HCT116 (cell line): Measurements from ENCODE around the gene GTF3C5. TPM values are rescaled to one million over a fixed set of nuclear protein-coding genes. Genes with fewer than 3 reads are reported as not detected.
"Not testable (repeated sequence)": the region's sequence is repeated elsewhere in the genome, so short reads cannot be mapped to it uniquely, and the experiment has no call there.

Source experiments
- ATAC-seq: fragments of 200-7000 bp; cut with Tn5 transposase; 2 replicates; pipeline ENCODE4 v1.9.1; 2020; ENCODE audit warnings: mild to moderate bottlenecking, moderate library complexity
- BruUV-seq: library from RNA; stranded (reverse); fragments of 400-500 nt; replicated peaks from 2 replicates; lab custom pipeline; 2021; lab: Mats Ljungman, UMichigan
- CTCF ChIA-PET: fragments of 300-600 bp; sonication (Branson Sonifier 250); formaldehyde crosslinking; loops from one replicate; lab custom pipeline; 2021; ENCODE audit warnings: antibody characterized with exemption; lab: Charles Lee
- POLR2A ChIA-PET: fragments of 300-600, 350-600 bp; sonication (Branson Sonifier 250); formaldehyde crosslinking; loops from one replicate; lab custom pipeline; 2021; ENCODE audit warnings: antibody characterized with exemption; lab: Charles Lee
- RAD21 ChIA-PET, 2 experiments: fragments of 300-600 bp; sonication (Branson Sonifier 250); formaldehyde crosslinking; loops; one replicate each; lab custom pipeline; 2023; ENCODE audit warnings: low total read pairs in 2 of 2; ENCODE audit not compliant: uncharacterized antibody in 2 of 2, unreplicated experiment in 2 of 2, low non-redundant PET in 1 of 2; lab: Charles Lee
- DNase-seq: peaks from one replicate; pipeline ENCODE4 v3.0.0-alpha.2; 2010; ENCODE audit warnings: low read depth, low spot score
- H2AFZ ChIP-seq: fragments of 200-600 bp; shearing (Covaris generic), sonication (generic); 2 replicates; pipeline ENCODE4 v1.6.1; 2017; ENCODE audit warnings: low read depth, mixed run types, mixed read lengths, antibody characterized with exemption, low read length; ENCODE audit not compliant: poor library complexity, severe bottlenecking
- H3K27ac ChIP-seq: 2 replicates; pipeline ENCODE4 v1.5.1; 2012; ENCODE audit warnings: low read depth, low read length
- H3K27me3 ChIP-seq: fragments of 200-600 bp; sonication (generic); 2 replicates; pipeline ENCODE4 v1.6.1; 2016; ENCODE audit warnings: mixed run types, low read length, mixed read lengths; ENCODE audit not compliant: insufficient read depth
- H3K36me3 ChIP-seq, 2 experiments: fragments of 200-500 bp in 1 of 2; fragments of 200-600 bp in 1 of 2; sonication (Bioruptor generic) in 1 of 2; sonication (generic) in 1 of 2; 2 replicates each; pipeline versions ENCODE4 v1.5.1 to v1.6.1; 2014 to 2016; ENCODE audit warnings: low read length in 2 of 2, inconsistent platforms in 1 of 2, mixed read lengths in 1 of 2, mixed run types in 1 of 2; ENCODE audit not compliant: insufficient read depth in 2 of 2, control insufficient read depth in 1 of 2
- H3K4me1 ChIP-seq, 2 experiments: fragments of 200-600 bp in 1 of 2; sonication (generic) in 1 of 2; 2 replicates each; pipeline versions ENCODE4 v1.5.1 to v1.6.1; 2012 to 2017; ENCODE audit warnings: low read length in 2 of 2, inconsistent platforms in 1 of 2, mild to moderate bottlenecking in 1 of 2, mixed read lengths in 1 of 2, mixed run types in 1 of 2, moderate library complexity in 1 of 2; ENCODE audit not compliant: insufficient read depth in 2 of 2, control insufficient read depth in 1 of 2
- H3K4me2 ChIP-seq: fragments of 200-600 bp; sonication (generic); 2 replicates; pipeline ENCODE4 v1.6.1; 2017; ENCODE audit warnings: mixed run types, low read length, mixed read lengths
- H3K4me3 ChIP-seq, 2 experiments: fragments of 200-600 bp in 1 of 2; sonication (generic) in 1 of 2; replicated peaks in 1 of 2; 2 replicates each; pipeline ENCODE4 v1.5.1; 2011 to 2016; ENCODE audit warnings: low read length in 2 of 2, control low read depth in 1 of 2, low read depth in 1 of 2, mild to moderate bottlenecking in 1 of 2, mixed read lengths in 1 of 2, mixed run types in 1 of 2
- H3K79me2 ChIP-seq: fragments of 200-600 bp; sonication (generic); 2 replicates; pipeline ENCODE4 v1.6.1; 2017; ENCODE audit warnings: mild to moderate bottlenecking, mixed run types, low read length, moderate library complexity, mixed read lengths; ENCODE audit not compliant: insufficient read depth
- H3K9ac ChIP-seq: fragments of 200-600 bp; sonication (generic); 2 replicates; pipeline ENCODE4 v1.6.1; 2016; ENCODE audit warnings: low read length, mixed read lengths
- H3K9me2 ChIP-seq: fragments of 200-600 bp; sonication (generic), shearing (Covaris generic); 2 replicates; pipeline ENCODE4 v1.6.1; 2017; ENCODE audit warnings: mixed run types, mild to moderate bottlenecking, moderate library complexity; ENCODE audit not compliant: insufficient read depth
- H3K9me3 ChIP-seq, 2 experiments: fragments of 200-500 bp in 1 of 2; fragments of 200-600 bp in 1 of 2; sonication (Bioruptor generic) in 1 of 2; sonication (generic) in 1 of 2; 2 replicates each; pipeline ENCODE4 v1.6.1; 2014 to 2017; ENCODE audit warnings: low read length in 2 of 2, mixed read lengths in 2 of 2, inconsistent platforms in 1 of 2, low read depth in 1 of 2, mild to moderate bottlenecking in 1 of 2, mixed run types in 1 of 2, moderate library complexity in 1 of 2; ENCODE audit not compliant: control insufficient read depth in 1 of 2, insufficient read depth in 1 of 2
- H4K20me1 ChIP-seq: fragments of 200-600 bp; sonication (generic), shearing (Covaris generic); 2 replicates; pipeline ENCODE4 v1.6.1; 2017; ENCODE audit warnings: mixed run types, mild to moderate bottlenecking, moderate library complexity; ENCODE audit not compliant: insufficient read depth
- EZH2 ChIP-seq: fragments of 200-600 bp; sonication (generic); IDR thresholded peaks from 2 replicates; pipeline ENCODE4 v1.6.1; 2017; ENCODE audit warnings: antibody characterized with exemption, mixed run types
- MAX ChIP-seq: IDR thresholded peaks from 2 replicates; pipeline ENCODE4 v1.6.1; 2012
- POLR2AphosphoS5 ChIP-seq: IDR thresholded peaks from 2 replicates; pipeline ENCODE4 v1.6.1; 2011; ENCODE audit warnings: mild to moderate bottlenecking, low read depth, low read length, moderate library complexity
- ZNF274 ChIP-seq: fragments of 200-500 bp; sonication (Bioruptor generic); IDR thresholded peaks from 2 replicates; pipeline ENCODE4 v1.6.1; 2014; ENCODE audit warnings: mild to moderate bottlenecking, low read depth, low read length, inconsistent platforms
- intact Hi-C: fragments of 100-400 bp; cut with micrococcal nuclease; formaldehyde crosslinking; loops from 2 replicates; pipeline ENCODE4 v1.10.0; 2022
- total RNA-seq: library from RNA; stranded (reverse); gene quantifications from one replicate; pipeline ENCODE4 v1.2.1, GENCODE V29; 2021; ENCODE audit not compliant: unreplicated experiment
- TF ChIP-seq, protein P1 (sequence below): IDR thresholded peaks from 2 replicates; pipeline ENCODE4 v1.6.1; 2012

Gene GTF3C5
- total RNA-seq, 1 experiment from 2014 or later = 95.1 TPM

GRCh38 chr9:132996526-132996925 is 34.3 kb upstream of the GTF3C5 start:
- H3K4me3 ChIP-seq = no peak overlapping the region
- H2AFZ ChIP-seq = no peak overlapping the region
- no peak for TF ChIP-seq ZNF274
- no peak for TF ChIP-seq POLR2AphosphoS5
- no peak for TF ChIP-seq EZH2
- no peaks in the 10 kb centered on the region for H4K20me1 ChIP-seq
- no TSS peak for BruUV-seq
- H3K9me2 ChIP-seq = no peaks in the 10 kb centered on the region
- H3K4me1 ChIP-seq = peaks cover 0 to 5% of the 10 kb centered on the region in 2 experiments; a peak in 2 of 4 replicates
- no peaks in the 10 kb centered on the region for H3K36me3 ChIP-seq
- intact Hi-C loops = no loop called here
- H3K4me2 ChIP-seq = no peak overlapping the region
- H3K9ac ChIP-seq = no peak overlapping the region
- no peaks in the 10 kb centered on the region for H3K9me3 ChIP-seq
- H3K79me2 ChIP-seq = no peaks in the 10 kb centered on the region
- ChIA-PET CTCF (no interaction called here), POLR2A (no interaction called here), RAD21 (no interaction called here)
- H3K27me3 ChIP-seq = peaks cover 7% of the 10 kb centered on the region; the same call in 1 of the 2 replicates
- no peak for DNase-seq
- no peak overlapping the region for H3K27ac ChIP-seq
- no peak for ATAC-seq

- H3K27me3 ChIP-seq = peaks cover 2% of the 10 kb centered on the region; the same call in 1 of the 2 replicates
- no TSS peak for BruUV-seq
- ChIA-PET RAD21 (no interaction called here), POLR2A (no interaction called here)
- no peaks in the 10 kb centered on the region for H3K9me2 ChIP-seq
- no peak overlapping the region for H2AFZ ChIP-seq
- H3K4me1 ChIP-seq = peaks cover 0 to 5% of the 10 kb centered on the region in 2 experiments; a peak in 2 of 4 replicates
- intact Hi-C loops = no loop called here
- H3K27ac ChIP-seq = no peak overlapping the region
- no peaks in the 10 kb centered on the region for H3K36me3 ChIP-seq
- H3K79me2 ChIP-seq = no peaks in the 10 kb centered on the region
- H3K9me3 ChIP-seq = no peaks in the 10 kb centered on the region
- ATAC-seq = no peak
- no peak overlapping the region for H3K4me2 ChIP-seq
- no peaks in the 10 kb centered on the region for H4K20me1 ChIP-seq
- no peak overlapping the region for H3K9ac ChIP-seq
- H3K4me3 ChIP-seq = no peak overlapping the region
- TF ChIP-seq, protein P1, sequence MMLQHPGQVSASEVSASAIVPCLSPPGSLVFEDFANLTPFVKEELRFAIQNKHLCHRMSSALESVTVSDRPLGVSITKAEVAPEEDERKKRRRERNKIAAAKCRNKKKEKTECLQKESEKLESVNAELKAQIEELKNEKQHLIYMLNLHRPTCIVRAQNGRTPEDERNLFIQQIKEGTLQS = no peak
- no peak for TF ChIP-seq MAX
- TF ChIP-seq, all 23 proteins: peak for 0
- CTCF ChIA-PET = interaction anchor here (0.8 kb wide), 1 partner anchor 20 kb away, joined by 4 read pairs; no protein-coding TSS in a partner anchor
- DNase-seq = no peak
Observed at GRCh38 chr9:132997591-132997990, 33.2 kb upstream of the GTF3C5 start.

- POLR2A ChIA-PET, ATAC-seq, H3K79me2 ChIP-seq, H3K4me1 ChIP-seq, H3K4me3 ChIP-seq, H3K36me3 ChIP-seq, H3K9ac ChIP-seq, H3K9me3 ChIP-seq, H3K4me2 ChIP-seq, H3K27ac ChIP-seq, H4K20me1 ChIP-seq, H2AFZ ChIP-seq, CTCF ChIA-PET, H3K27me3 ChIP-seq, intact Hi-C loops, BruUV-seq, H3K9me2 ChIP-seq, DNase-seq: not testable (repeated sequence)
- RAD21 ChIA-PET = interaction anchor here in 1 of 2 experiments (0.6 kb wide), 1 partner anchor 486 kb away, joined by 3 read pairs; no protein-coding TSS in a partner anchor
Observed at GRCh38 chr9:132998221-132998620, 32.6 kb upstream of the GTF3C5 start.
